NCI-H69 (cell line): ENCODE results near the gene MT1A.

Source experiments
- DNase-seq: peaks from one replicate; lab custom pipeline; 2025; lab: John Stamatoyannopoulos, UW

The MT1A gene

GRCh38 chr16:56631832-56632155 lies 6.7 kb upstream of the MT1A start:
- DNase-seq, result no peak

- DNase-seq, result peak; percentile 5
These were observed 6.2 kb upstream of the MT1A start, which contains the start of gene MT1M for GRCh38 chr16:56632156-56632847. Gene MT1M, plus strand, starts transcription at chr16:56632659. Its CDS starts 73 bp downstream, at chr16:56632732.

DNA sequence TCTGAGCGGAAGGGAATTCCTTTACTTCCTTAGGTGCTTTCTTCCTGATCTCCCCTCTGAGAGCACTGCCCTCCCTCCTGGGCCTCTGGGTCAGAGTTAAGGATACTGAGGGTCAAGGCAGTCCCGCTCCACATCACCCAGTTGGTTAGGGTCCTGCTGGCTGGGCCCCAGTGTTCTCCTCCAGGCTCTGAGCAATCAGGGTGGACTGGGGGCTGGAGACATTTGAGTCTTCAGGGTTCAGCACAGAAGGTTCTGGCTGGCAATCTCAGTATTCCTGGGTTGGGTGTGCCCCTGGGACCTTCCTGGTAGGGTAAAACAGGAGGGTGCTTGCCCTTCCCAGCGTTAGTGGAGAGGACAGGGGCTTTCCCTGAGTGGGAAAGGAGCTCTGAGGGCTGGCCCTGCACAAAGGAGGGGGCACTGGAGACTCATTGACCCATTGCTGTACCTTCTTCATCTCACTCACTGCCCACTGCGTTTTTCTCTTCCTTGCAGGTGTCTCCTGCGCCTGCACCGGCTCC lies 5.6 kb upstream of the MT1A start:
- no peak for DNase-seq

- no peak for DNase-seq
These were observed 4.9 kb upstream of the MT1A start for GRCh38 chr16:56633535-56633934.

GRCh38 chr16:56634715-56635440 lies 3.6 kb upstream of the MT1A start:
- no peak for DNase-seq

DNA sequence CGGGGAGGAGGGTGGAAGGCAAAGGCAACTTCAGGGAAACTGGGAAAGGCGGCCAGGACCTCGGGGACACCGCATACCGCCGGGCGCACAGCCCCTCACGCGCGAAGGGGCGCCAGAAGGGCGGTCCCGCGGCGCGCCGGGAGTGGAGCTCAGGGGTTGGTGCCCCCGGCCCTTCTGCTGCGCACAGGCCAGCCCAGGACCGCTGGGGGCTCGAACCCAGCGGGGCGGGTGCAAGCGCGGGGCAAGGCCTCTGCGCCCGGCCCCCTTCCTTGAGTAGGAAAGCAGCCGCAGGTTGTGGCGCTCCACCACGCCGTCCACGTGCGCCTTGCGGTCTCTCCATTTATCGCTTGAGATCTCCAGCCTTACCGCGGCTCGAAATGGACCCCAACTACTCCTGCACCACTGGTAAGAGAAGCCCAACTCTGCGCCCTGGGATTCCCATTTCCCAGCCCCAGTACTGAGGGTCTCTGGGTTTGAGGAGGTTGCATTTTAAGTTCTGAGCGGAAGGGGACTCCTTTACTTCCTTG lies 3.0 kb upstream of the MT1A start:
- DNase-seq, result no peak

DNA sequence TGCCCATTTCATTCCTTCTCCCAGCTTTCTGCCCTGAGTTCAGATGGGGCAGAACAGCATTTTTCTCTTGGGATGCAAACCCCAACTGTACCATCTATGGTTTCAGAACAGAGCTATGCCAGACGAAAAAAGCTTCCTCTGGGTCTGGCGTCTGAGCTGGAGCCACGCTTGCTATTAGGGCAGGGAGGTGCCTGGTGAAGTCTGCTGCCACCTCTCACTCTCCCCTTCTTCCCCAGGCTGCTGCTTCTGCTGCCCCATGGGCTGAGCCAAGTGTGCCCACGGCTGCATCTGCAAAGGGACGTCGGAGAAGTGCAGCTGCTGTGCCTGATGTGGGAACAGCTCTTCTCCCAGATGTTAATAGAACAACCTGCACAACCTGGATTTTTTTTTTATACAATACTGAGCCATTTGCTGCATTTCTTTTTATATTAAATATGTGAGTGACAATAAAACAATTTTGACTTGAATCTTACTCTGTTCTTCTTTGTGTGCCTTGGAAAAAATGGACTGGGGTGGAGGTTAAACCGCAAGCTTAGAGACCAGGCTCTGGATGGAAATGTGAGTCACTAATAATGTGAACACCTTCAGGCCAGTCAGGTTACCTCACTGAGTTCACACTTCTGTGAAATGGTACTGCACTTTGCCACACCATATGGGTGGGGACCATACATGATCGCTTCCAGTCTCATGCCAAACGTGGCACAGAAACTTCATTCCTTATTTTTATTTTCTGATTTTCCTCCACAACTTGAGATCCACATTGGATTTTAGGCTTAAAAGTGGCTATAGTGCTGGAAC lies 1.7 kb upstream of the MT1A start:
- DNase-seq, result no peak

GRCh38 chr16:56639045-56639444 lies 579 bp downstream of the MT1A start:
- DNase-seq, result no peak

GRCh38 chr16:56640076-56640475 lies 1.6 kb downstream of the MT1A start:
- DNase-seq, result no peak

DNA sequence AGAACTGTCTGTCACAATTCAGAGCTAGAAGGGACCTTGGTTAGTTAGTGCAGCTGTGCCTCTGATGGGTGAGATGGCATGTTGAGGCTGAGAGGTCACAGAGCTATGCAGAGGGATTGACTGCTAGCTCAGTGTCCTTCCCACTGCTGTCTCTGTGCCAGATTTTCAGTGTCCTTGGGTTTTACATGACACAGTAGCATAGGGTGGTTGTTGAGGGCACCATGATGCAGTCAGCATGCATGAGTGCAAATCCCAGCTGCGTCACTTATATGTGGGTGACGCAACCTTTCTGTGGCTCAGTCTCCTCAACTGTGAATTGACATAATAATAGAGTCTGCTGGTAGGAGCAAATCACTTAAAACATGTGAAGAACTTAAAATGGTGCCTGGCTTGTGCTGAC lies 2.7 kb downstream of the MT1A start:
- no peak for DNase-seq

GRCh38 chr16:56643080-56643778 lies 4.8 kb downstream of the MT1A start:
- DNase-seq, result peak; percentile 51

GRCh38 chr16:56643833-56644232 lies 5.4 kb downstream of the MT1A start:
- no peak for DNase-seq

DNA sequence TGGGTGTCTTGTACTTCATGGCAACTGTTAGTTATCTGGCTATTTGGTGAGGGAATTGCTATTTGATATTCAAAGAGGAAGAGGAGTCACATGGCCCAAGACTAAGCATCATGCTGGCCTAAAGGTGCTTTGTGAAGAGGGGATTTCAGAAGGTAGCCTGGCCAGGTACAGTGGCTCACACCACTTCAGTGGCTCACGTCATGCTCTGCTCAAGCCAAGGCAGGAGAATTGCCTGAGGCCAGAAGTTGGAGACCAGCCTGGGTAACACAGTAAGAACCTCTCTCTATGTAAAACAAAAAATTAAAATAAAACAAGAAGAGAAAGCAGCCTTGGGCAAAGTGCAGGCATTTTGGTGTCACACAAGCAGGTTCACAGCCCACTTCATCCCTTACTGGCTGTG lies 6.8 kb downstream of the MT1A start:
- DNase-seq, result no peak

- no peak for DNase-seq
These were observed 7.4 kb downstream of the MT1A start for GRCh38 chr16:56645838-56646237.

GRCh38 chr16:56647641-56648431 lies 9.4 kb downstream of the MT1A start:
- DNase-seq, result no peak

DNA sequence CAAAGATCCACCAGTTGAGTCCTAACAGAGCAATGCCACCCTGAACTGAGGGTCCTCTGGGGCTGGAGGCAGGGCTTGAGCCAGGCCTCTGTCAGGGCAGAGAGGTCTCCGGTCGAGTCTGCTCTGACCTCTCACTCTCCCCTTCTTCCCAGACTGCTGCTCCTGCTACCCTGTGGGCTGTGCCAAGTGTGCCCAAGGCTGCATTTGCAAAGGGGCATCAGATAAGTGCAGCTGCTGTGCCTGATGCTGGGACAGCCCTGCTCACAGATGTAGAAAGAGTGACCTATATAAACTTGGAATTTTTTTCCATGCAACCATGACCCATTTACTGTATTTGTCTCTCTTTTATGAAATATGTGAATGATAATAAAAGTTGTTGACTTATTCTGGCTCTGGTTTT lies 10.8 kb downstream of the MT1A start:
- DNase-seq, result no peak

DNA sequence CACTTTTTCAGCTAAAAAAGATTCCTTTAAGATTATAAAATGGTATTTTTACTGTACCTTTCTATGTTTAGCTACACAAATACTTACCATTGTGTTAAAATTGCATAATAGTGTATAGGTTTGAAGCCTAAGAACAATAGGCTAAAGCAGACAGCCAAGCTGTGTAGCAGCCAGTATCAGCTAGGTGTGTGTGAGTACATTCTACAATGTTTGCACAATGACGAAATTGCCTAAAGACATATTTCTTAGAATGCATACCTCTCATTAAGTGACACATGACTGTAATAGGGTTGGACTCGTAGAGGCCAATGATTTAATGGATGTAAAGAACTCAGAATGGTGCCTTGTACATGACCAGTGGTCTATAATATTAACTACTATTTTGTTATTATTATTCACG lies 11.4 kb downstream of the MT1A start:
- DNase-seq, result peak; percentile 75

- no peak for DNase-seq
These were observed 13.1 kb downstream of the MT1A start, which contains the start of gene MT1B for GRCh38 chr16:56651586-56651985. Gene MT1B, plus strand, starts transcription at chr16:56651886. Its CDS starts 68 bp downstream, at chr16:56651954.

DNA sequence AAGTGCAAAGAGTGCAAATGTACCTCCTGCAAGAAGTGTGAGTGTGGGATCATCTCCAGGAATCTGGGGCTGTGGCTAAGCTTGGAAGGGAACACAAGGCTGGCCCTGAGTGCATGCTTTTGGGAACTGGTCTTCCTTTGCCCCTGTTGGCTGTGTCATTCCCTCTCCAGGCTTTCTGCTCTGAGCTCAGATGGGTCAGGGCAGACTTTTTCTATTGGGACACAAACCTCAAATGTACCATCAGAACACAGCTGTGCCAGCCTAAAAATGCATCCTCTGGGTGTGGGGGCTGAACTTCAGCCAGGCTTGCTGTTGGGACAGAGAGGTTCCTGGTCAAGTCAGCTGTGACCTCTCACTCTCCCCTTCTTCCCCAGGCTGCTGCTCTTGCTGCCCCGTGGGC lies 14.1 kb downstream of the MT1A start:
- DNase-seq, result no peak

GRCh38 chr16:56653218-56653617 lies 14.8 kb downstream of the MT1A start:
- DNase-seq, result no peak
